Nucleus accumbens (tissue), 56 donors: ENCODE data around the gene HSP90AB1.

Experiments
- DNase-seq, 56 donors: peaks; one replicate each; lab custom pipeline; 2025; lab: John Stamatoyannopoulos, UW

Gene HSP90AB1

DNA sequence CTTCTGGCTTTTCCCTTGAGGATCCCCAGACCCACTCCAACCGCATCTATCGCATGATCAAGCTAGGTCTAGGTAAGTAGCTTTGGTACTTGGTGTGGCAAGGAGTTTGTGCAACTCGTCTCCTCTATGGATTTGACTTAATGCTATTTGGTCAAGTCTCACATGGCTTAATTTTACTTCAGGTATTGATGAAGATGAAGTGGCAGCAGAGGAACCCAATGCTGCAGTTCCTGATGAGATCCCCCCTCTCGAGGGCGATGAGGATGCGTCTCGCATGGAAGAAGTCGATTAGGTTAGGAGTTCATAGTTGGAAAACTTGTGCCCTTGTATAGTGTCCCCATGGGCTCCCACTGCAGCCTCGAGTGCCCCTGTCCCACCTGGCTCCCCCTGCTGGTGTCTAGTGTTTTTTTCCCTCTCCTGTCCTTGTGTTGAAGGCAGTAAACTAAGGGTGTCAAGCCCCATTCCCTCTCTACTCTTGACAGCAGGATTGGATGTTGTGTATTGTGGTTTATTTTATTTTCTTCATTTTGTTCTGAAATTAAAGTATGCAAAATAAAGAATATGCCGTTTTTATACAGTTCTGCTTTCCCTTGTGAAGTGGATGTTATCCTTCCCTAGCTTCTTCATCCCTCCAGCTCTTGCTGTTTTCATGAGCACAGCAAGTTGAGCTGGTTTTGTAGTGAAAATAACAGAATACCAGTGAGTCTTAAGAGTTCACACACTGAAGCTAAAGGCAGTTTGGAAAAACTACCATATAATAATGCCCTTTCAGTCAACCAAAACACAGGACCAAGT is 6.6 kb downstream of the HSP90AB1 start:
- peak in 4 of 56 donors; percentile 16 to 28 (median 22) for DNase-seq

DNA sequence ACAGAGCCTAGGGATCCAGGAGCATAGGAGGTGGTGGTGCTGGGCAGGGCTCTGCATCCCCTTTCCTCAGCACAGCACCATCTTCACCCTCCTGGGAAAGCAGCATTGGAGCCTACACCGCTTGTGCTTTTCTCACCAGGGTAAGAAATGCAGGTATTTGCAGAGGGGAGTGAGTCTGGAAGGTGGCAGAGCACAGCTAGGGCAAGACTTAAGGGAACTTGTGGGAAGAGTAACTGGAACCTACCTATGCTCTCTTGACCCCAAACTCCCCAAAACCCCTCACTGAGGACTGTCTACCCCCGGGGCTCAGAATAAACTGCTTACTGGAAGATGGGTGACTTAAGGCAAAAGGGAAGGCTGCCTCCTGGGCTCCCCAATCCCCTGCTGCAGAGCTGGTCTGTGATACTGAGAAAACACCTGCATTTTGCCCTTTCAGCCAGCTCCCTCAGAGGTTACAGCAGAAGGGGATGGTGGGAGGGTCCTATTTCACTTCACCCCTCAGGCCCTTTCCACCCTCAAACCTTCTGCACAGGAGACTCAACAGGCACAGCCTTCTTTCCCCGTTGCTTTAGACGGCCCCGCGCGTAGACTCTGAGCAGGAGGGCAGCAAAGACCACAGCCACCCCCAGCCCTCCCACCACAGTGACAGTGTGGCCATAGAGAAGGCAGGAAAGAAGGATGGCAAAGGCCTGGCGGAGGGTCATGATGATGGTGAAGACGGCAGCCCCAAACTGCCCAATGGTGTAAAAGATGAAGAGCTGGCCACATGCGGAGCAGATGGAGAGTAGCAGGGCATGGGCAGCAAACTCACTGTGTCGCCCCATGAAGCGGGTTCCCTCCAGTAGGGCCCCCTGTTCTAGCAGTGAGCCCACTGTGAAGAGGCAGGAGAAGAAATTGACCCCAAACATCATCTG is 7.5 kb downstream of the HSP90AB1 start:
- peak in 3 of 56 donors; percentile 7 to 35 (median 16) for DNase-seq

DNA sequence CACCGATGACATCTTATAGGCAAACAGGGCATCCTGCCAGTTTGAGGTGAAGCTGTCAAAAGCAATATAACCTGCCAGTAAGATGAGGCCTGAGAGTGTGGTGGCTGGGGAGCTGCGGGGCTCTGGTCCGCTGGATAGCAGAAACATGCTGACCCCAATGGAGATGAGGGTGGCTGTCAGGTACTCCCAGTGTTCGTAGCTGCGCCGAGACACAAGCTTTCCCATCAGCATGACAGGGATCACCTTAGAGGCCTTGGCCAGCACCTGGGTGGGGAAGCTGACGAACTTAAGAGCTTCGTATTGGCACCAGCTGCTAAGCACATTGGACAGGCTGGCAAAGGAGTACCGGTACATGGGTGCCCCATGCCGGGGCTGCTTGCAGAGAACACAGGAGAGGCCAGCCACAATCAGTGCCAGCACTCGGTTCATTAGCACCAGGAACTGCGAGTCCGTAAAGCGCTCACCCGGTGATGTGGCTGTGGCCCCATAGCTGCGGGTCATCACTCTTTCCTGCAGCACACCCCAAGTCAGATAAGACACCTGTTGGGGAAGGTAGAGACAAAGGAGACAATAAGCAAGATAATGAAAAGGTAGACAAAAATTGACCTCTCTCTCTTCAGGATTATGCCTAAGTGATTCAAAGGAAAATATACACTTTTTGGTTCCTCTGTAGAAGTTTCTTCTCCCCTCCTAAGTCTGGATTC is 8.4 kb downstream of the HSP90AB1 start:
- DNase-seq: peak in 1 of 56 donors; percentile 54

DNA sequence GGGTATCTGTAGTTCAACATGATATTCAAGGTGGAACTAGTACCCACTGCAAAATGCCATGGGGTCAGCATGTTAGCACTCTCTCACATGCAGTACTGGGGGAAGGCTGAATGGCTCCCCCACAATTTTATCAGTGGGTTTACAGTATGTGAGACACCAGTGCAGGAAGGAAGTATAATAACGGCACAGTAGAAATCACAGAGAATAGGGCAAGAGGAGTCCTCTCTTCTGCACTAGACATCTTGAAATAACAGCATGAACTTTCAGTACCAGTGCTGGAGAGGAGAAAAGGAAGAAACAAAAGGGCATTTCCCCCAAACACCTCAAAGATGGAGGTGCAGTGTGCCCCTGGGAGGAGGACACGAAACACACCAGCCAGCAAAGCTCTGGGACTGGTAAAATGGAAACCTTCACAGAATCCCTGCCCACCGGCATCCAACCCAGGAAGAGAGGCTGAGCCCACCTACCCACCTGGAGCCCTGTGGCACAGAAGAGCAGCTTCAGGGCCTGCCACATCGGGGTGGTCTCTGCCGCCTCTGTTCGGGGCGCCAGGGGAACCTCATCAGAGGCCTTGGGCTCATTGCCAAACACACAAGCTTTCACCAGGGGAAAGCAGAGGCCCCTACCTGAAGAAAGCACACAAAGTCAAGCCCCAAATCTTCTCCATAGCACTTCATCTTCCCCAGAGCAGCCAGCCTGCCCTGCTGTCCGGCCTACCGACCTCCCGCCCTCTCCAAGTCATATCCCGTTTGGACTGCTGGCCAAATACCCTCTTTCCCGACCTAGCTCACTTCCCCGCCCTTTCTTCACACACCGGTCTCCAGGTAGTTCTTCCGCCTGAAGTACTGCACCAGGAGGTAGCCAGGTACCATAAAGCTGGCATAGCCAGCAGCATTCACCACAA is 9.2 kb downstream of the HSP90AB1 start:
- DNase-seq: peak in 2 of 56 donors; percentile 47 to 56

DNA sequence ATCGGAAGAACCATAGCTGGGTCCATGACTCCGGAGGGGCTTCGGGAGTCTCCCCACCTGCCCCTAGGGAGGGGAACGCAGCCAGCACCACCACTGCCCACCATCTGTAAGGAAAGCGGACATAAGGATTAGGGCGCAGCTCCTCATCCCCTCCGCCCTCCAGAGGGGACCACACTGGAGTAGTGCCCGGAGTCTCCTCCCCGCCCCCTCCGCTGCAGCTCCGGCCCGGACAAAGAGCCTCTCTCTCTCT is 9.8 kb downstream of the HSP90AB1 start:
- peak in 1 of 56 donors; percentile 84 for DNase-seq

DNA sequence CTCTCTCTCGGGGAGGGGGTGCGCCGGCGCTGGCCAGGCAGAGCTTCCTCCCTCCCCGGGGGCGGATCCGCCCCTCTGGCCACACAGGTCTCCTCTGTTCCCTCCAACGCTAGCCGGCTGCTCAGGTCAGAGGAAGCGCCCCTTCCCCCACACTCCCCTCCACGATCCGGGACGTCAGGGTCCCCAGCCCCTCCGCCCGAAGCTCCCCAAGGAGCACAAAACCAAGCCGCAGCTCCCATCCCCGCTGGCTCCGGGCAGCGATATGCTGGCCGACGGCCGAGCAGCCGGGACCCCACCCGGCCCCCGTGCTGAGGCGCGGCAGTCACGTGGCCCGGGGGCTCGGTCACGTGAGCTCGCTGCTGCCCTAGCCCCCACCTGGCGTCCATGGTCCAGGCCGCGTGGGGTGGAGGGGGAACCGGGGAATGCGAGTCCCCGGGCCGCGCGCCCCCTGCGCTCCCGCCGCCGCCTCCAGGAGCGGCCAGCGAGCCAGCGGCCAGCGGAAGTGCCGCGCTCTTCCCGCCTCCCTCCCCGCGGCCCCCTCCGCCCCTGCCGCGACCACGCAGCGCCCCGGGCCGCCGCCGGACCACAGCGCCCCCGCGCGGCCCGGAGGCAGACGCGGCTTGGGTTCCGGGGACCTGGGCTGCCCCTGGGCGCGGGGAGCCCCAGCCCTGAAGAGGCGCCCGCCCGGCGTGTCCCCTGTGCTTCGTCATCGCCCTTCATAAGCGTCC is 10.3 kb downstream of the HSP90AB1 start, which contains the start of gene SLC35B2:
Gene SLC35B2, minus strand, starts transcription at position 504 of the 728 bp plus-strand sequence. Its CDS starts 118 bp downstream, at position 386.
- DNase-seq: peak; percentile 50 to 97 (median 88)

DNA sequence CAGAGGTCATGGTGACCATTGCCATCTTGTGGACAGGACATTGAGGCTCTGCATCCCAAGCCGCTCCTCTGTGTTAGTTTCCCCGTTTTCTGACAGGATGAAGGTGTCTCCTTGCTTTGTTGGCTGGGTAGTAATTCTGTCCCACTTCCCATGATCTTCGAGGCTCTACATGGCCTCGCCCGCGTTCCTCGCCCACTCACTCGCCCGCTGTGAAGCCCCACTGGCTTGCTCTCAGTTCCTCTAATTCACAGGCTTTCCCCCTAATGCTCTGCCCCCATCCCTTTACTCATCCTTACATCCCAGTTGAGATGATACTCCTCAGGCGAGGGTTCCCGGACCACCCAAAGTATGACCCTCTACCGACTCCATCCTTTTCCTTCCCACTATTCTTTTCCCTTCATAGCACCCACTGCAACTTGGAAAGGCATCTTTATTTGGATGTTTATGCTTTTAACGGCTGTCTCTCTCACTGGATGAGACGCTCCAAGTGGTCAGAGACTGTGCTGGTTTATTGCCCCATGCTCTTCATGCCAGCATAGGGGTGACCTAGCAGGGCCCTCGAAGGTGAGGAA is 10.9 kb downstream of the HSP90AB1 start:
- peak in 2 of 56 donors; percentile 37 to 49 for DNase-seq

DNA sequence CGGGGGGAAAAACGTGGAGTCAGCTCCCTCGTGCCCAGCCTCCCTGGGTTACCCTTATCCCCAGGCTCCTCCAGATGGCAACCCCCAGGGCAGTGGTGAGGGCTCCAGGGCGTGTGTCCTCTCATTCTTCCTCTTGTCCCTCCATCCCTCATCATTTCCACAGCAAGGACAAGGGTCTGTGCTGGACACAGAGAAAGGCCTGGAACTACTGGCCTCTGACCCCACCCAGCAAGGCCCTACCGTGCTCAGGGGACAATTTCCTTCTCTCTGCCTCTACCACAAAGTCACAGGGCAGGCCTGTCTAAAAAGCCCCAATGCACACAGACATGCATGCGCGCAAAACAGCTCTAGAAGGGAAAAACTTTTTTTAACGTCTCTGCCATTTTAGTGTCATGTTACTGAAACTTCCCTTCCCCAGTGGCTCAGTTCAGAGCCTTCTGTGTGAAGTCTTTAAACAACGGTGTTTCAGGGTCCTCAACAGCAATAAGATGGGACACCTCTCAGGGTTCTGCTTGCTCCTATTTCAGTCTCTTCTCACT is 11.5 kb downstream of the HSP90AB1 start:
- DNase-seq: no peak

DNA sequence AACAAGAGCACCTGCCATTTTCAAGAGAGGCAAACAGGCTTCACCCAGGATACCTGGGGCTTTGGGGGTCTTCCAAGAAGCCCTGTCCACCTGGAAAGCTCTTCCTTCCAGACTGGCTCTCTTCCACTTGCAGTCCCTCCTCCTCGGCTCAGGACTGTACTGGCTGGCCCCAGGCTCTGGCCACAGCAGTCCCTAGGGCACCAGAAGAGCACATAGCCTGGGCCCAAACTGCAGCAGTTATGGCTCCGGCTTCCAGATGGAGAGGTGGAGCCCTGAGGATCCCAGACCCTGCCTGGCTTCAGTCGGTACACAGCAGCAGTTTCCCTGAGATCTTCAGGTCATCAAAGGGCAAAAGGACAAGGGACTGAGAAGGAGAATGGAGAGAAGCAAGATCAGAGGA is 12.0 kb downstream of the HSP90AB1 start:
- no peak for DNase-seq

DNA sequence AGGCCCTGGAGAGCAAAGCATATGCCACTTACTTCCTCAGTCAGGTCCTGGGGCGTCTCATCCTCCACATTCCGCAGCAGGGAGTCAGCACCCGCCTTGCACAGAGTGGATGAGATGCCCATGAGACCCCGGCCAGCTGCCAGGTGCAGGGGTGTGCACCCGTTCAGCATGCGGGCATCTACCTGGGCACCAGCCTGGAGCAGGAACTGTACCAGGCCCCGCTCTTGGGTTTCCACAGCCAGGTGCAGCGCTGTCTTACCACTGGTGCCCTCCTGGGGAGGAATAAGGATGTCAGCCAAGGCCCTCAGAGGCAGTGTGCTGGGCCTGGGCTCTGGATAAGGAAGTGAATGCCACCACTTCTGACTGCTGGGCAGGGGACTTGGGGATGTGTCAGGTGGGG is 13.1 kb downstream of the HSP90AB1 start:
- no peak for DNase-seq

DNA sequence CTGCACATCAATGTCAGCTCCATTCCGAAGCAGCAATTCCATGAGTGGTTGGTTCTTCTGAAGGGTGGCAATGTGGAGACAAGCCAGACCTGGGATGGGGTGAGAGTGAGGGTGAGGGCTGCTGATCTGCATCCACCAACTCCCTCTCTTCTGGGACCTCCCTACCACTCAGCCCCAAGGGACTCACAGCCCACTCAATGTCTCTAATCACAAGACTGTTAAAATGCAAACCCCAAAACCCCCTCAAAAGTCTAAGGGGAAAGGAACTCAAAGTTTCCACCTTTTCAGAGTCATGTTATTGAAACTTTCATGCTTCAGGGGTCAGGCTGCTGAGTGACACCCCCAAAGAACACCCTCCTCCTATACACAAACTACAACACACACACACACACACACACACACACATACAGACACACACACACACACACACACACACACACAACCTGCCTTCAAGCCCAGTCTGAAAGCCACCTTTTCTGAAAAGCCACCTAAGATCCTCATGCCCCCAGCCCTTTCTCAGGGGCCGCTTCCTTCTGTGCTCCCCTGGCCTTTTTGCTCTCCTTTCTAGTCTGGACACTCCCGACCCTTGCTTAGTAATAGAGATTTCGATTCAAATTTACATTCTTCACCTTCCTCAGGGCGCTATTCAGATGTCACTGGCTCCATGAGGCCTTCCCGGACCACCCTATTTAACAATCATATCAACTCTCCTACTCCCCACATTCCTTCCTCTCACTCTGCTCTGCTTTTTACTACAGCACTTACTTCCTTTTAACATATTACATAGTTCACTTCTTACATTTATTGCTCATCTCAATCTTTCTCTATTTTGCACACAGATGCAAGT is 13.8 kb downstream of the HSP90AB1 start:
- DNase-seq: no peak

DNA sequence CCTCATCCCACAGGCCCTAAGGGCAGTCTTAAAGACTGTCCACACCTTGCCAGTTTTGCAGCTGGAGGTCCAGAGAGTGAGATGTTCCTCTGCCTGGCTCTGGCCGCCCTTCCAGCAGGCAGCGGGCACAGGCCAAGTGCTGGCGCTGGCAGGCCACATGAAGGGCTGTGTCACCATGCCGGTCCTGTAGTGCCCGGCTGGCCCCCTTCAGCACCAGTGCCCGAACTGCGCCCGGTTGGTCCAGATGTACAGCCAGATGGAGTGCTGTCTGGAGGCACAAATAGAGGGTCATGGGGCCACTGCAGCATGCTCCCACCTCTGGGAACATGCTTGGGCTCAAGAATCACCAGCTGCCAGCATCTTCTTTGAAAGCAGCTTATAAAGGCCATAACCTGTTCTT is 14.7 kb downstream of the HSP90AB1 start:
- DNase-seq: no peak

DNA sequence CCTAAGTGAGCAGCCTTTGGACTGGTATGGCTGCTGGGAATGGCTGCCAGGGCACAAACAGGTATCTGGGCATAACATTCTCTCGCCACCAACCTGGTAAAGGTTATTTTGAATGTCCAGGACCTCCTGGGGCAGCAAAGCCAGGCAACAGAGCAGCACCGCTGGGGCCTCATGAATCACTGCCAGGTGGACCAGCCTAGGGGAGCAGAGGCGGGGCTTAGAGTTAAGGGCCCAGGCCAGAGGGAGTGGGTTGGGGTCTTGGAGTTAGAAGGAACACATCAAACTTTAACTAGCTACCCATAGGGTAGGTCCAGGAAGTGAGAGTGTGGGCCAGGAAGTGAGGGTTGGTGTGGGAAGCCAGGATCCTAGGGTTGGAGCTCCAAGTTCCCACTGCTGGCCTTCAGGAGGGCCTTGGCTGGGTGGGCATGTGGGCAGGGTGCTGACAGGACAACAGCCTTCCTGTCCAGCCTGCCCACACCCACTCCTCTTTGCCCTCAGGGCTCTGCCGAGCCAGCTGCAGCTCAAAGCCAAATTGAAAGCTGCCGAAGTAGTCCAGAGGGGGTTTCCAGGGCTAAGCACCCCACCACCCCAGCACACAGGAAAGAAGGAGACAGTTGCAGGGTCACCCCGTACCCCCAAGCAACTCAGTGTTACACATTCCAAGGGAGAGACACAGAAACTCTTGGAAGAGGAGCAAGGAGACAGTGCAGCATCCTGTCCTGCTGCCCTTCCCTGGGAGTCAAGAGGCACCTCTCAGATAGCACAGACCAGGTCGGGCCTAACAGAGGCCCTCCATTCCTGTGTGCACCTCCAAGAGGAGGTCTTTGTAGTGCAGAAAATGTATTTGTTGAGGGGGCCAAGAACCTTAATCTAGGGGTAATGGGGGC is 15.8 kb downstream of the HSP90AB1 start:
- DNase-seq: no peak

DNA sequence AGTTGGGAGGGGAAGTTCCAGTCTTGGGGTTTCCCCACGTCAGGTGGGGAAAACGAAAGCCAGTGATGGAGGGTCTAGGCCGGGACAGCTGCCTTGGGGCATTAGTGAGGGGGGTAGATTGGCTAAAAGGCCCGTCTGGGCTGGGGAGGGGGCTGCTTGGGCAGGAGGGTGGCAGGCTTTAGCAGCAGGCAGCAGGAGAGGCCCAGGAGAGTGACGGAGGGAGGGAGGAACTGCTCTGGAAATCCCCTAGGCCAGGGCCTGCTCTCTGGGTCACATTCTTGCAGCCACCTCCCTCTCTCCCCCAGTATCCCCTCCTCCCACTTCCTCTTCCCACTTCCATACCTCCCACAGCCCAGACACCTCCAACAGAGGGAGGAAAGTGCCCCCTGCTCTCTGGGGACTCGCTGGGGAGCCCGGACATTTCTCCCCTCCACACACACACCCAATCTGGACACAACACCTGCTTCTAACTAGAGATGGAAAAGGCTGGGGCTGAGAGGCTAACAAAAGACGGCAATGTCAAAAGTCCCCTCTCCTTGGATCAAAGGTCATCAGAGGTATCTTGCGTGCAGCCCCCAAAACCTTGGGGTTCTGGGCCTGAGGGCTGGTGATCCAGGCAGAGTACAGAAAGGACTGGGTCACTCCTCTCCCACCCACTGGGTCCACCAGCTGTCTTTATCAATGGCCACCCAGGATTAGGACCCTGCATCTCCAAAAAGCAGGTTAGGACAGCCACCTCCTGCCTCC is 16.6 kb downstream of the HSP90AB1 start:
- peak in 1 of 56 donors; percentile 25 for DNase-seq

DNA sequence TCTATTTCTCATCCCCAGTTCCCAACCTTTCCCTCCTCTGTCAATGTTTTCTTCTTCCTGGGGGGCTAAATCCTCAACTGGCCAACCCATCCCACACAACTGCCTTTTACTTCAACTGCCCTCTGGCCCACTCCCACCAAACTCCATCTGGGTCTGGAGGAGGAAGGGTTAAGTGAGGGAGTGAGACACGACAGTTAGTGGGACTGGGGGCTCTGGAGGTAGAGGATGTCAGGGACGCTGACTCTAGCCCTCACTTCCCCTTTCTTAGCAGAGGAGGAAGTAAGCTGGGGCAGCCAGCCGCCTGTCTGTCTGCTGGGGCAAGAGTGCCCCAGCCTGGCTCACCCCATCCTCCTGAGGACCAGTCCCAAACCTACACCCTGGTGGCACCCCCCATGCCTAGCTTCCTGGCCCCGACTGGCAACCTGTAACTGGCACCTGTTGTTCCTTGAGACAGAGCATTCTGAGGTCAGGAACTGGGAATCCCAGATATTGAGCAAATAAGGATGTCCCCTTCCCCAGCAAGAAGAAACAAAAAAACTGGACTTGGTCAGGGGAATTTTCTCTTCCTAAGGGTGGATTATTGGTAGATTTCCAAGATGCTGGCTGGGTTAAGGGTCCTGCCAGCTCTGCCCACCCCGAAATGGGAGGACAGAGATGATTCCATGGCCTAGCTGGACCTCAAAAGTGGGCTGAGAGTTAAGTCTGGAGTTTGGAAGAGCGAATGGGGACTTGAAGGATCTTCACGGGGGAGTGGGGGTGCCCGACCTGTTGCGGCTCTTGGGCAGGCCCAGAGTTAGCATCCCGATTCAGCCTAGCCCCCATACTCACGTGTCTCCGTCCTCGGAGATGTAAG is 17.5 kb downstream of the HSP90AB1 start:
- DNase-seq: peak in 4 of 56 donors; percentile 12 to 32 (median 24)
